ENCODE data around the gene TPM4. TPM values are rescaled to one million over a fixed set of nuclear protein-coding genes. Genes with fewer than 3 reads are reported as not detected.

TPM4 gene
- total and polyA plus RNA-seq, 2 of the 8 experiments (the other 6 are each of a cell fraction or from before 2014, with no cell fraction given): 160 to 359 TPM

DNA sequence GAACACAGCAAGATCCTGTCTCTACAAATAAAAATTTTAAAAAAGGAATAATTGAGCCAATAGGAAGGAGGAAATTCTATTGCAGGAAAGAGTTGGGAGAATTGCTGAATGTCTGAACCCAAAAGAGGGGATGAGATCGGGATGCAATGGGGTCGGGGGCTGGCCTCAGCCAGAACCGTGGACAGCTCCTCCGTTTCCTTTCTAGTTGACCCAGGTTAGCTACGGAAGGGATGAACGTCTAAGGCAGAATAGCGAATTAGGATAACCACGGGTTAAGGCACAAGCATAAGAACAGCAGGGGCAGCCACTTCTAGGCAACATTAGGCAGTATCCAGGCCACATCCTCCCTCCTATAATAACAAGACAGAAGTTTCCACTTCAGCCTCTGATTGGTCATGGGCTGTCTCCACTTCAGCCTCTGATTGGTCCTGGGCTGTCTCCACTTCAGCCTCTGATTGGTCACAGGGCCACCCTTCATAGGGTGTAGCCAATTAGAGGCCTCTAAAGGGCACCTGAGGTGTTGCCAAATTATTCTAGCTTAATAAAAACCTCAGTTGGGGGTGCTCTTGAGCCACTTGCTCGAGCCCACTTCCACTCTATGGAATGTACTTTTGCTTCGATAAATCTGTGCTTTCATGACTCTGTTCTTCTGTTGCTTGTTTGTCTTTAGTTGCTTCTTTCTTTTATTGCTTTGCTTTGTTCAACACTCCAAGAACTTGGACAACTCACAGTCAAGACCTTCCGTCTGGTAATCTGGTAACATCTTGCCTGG, 24.9 kb upstream of the TPM4 start (continued):
- TF ChIP-seq BRCA1 (IDR thresholded peaks at IDR 0.05; ENCODE audit: low read depth, low read length): no peak
- no peak for TF ChIP-seq JUND (IDR thresholded peaks at IDR 0.05; ENCODE audit: low read length)
- no peak for TF ChIP-seq RXRA (IDR thresholded peaks at IDR 0.05; ENCODE audit: insufficient read depth, low read depth, low read length)
- TF ChIP-seq, protein P1, sequence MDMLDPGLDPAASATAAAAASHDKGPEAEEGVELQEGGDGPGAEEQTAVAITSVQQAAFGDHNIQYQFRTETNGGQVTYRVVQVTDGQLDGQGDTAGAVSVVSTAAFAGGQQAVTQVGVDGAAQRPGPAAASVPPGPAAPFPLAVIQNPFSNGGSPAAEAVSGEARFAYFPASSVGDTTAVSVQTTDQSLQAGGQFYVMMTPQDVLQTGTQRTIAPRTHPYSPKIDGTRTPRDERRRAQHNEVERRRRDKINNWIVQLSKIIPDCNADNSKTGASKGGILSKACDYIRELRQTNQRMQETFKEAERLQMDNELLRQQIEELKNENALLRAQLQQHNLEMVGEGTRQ (IDR thresholded peaks at IDR 0.05; ENCODE audit: low read length): no peak
- no peak for TF ChIP-seq SP4 (IDR thresholded peaks at IDR 0.05; ENCODE audit: low read length)
- TF ChIP-seq, protein P2, sequence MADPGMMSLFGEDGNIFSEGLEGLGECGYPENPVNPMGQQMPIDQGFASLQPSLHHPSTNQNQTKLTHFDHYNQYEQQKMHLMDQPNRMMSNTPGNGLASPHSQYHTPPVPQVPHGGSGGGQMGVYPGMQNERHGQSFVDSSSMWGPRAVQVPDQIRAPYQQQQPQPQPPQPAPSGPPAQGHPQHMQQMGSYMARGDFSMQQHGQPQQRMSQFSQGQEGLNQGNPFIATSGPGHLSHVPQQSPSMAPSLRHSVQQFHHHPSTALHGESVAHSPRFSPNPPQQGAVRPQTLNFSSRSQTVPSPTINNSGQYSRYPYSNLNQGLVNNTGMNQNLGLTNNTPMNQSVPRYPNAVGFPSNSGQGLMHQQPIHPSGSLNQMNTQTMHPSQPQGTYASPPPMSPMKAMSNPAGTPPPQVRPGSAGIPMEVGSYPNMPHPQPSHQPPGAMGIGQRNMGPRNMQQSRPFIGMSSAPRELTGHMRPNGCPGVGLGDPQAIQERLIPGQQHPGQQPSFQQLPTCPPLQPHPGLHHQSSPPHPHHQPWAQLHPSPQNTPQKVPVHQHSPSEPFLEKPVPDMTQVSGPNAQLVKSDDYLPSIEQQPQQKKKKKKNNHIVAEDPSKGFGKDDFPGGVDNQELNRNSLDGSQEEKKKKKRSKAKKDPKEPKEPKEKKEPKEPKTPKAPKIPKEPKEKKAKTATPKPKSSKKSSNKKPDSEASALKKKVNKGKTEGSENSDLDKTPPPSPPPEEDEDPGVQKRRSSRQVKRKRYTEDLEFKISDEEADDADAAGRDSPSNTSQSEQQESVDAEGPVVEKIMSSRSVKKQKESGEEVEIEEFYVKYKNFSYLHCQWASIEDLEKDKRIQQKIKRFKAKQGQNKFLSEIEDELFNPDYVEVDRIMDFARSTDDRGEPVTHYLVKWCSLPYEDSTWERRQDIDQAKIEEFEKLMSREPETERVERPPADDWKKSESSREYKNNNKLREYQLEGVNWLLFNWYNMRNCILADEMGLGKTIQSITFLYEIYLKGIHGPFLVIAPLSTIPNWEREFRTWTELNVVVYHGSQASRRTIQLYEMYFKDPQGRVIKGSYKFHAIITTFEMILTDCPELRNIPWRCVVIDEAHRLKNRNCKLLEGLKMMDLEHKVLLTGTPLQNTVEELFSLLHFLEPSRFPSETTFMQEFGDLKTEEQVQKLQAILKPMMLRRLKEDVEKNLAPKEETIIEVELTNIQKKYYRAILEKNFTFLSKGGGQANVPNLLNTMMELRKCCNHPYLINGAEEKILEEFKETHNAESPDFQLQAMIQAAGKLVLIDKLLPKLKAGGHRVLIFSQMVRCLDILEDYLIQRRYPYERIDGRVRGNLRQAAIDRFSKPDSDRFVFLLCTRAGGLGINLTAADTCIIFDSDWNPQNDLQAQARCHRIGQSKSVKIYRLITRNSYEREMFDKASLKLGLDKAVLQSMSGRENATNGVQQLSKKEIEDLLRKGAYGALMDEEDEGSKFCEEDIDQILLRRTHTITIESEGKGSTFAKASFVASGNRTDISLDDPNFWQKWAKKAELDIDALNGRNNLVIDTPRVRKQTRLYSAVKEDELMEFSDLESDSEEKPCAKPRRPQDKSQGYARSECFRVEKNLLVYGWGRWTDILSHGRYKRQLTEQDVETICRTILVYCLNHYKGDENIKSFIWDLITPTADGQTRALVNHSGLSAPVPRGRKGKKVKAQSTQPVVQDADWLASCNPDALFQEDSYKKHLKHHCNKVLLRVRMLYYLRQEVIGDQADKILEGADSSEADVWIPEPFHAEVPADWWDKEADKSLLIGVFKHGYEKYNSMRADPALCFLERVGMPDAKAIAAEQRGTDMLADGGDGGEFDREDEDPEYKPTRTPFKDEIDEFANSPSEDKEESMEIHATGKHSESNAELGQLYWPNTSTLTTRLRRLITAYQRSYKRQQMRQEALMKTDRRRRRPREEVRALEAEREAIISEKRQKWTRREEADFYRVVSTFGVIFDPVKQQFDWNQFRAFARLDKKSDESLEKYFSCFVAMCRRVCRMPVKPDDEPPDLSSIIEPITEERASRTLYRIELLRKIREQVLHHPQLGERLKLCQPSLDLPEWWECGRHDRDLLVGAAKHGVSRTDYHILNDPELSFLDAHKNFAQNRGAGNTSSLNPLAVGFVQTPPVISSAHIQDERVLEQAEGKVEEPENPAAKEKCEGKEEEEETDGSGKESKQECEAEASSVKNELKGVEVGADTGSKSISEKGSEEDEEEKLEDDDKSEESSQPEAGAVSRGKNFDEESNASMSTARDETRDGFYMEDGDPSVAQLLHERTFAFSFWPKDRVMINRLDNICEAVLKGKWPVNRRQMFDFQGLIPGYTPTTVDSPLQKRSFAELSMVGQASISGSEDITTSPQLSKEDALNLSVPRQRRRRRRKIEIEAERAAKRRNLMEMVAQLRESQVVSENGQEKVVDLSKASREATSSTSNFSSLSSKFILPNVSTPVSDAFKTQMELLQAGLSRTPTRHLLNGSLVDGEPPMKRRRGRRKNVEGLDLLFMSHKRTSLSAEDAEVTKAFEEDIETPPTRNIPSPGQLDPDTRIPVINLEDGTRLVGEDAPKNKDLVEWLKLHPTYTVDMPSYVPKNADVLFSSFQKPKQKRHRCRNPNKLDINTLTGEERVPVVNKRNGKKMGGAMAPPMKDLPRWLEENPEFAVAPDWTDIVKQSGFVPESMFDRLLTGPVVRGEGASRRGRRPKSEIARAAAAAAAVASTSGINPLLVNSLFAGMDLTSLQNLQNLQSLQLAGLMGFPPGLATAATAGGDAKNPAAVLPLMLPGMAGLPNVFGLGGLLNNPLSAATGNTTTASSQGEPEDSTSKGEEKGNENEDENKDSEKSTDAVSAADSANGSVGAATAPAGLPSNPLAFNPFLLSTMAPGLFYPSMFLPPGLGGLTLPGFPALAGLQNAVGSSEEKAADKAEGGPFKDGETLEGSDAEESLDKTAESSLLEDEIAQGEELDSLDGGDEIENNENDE (IDR thresholded peaks at IDR 0.05; ENCODE audit: insufficient replicate concordance, low read length): no peak
- TF ChIP-seq TBP (IDR thresholded peaks at IDR 0.05; ENCODE audit: low read depth, low read length): no peak
